ENCODE results near the gene MDFIC2. TPM values are rescaled to one million over a fixed set of nuclear protein-coding genes. Genes with fewer than 3 reads are reported as not detected.
"Not testable (repeated sequence)": the region's sequence is repeated elsewhere in the genome, so short reads cannot be mapped to it uniquely, and the experiment has no call there.

MDFIC2 gene
- total RNA-seq, 1 experiment from 2014 or later, result not detected

DNA sequence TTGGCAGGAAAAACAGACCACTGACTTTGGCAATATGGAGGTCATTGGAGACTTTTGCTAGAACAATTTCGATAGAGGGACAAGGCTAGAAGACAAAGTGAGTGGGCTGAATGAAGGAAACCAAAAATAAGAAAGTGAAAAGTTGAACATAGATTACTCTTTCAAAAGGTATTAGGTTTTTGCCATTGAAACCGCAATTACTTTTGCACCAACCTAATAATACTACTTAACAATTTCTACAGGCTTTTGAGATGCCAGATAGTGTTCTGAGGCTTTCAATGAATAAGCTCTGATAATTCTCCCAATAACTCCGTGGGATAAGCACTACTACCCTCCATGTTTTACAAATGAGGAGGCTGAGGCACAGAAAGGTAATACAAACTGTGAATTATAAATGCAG lies 85.0 kb downstream of the MDFIC2 start:
- H3K27ac Mint-ChIP-seq (ENCODE audit: unreplicated experiment), result no peak overlapping the region
- H3K27me3 Mint-ChIP-seq (ENCODE audit: unreplicated experiment), result no peaks in the 10 kb centered on the region
- CTCF ChIA-PET, result no interaction called here
- no TSS peak for BruUV-seq (replicated peaks)
- no peak overlapping the region for H3K4me3 Mint-ChIP-seq (ENCODE audit: low read depth, unreplicated experiment)
- DNase-seq, result no peak
- intact Hi-C loops (cut with micrococcal nuclease; ENCODE audit: unreplicated experiment), result no loop called here
- no peaks in the 10 kb centered on the region for H3K36me3 Mint-ChIP-seq (ENCODE audit: insufficient read depth, unreplicated experiment)
- no peak for TF ChIP-seq CTCF (IDR thresholded peaks at IDR 0.05; ENCODE audit: unreplicated experiment)
- no peaks in the 10 kb centered on the region for H3K9me3 Mint-ChIP-seq (ENCODE audit: low read depth, unreplicated experiment)
- no peaks in the 10 kb centered on the region for H3K4me1 Mint-ChIP-seq (ENCODE audit: low read depth, unreplicated experiment)

DNA sequence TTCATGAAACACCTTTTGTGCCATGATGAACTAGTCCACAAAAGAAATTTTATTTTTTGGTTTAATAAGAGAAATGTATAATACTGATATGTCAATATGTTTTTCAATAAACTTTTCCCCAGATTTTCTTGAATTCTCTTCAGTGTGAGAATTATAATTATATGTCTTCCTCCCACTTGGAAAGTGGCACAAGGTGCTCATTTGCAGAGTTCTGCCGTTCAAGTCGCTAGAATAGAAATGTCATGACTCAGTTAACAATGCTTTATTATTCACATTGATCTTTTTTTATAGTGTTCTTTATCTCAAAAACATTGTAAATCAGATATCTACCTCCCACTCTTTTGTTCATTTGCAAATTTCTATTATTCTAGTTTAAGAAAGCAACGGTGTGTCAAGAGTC lies 87.3 kb downstream of the MDFIC2 start:
- no peaks in the 10 kb centered on the region for H3K9me3 Mint-ChIP-seq (ENCODE audit: low read depth, unreplicated experiment)
- H3K36me3 Mint-ChIP-seq (ENCODE audit: insufficient read depth, unreplicated experiment), result no peaks in the 10 kb centered on the region
- H3K4me3 Mint-ChIP-seq (ENCODE audit: low read depth, unreplicated experiment), result no peak overlapping the region
- intact Hi-C loops (cut with micrococcal nuclease; ENCODE audit: unreplicated experiment), result no loop called here
- no peak for TF ChIP-seq CTCF (IDR thresholded peaks at IDR 0.05; ENCODE audit: unreplicated experiment)
- H3K27ac Mint-ChIP-seq (ENCODE audit: unreplicated experiment), result no peak overlapping the region
- CTCF ChIA-PET, result no interaction called here
- BruUV-seq (replicated peaks), result no TSS peak
- DNase-seq, result no peak
- H3K4me1 Mint-ChIP-seq (ENCODE audit: low read depth, unreplicated experiment), result no peaks in the 10 kb centered on the region
- no peaks in the 10 kb centered on the region for H3K27me3 Mint-ChIP-seq (ENCODE audit: unreplicated experiment)

GRCh38 chr3:70224337-70224736 lies 88.1 kb downstream of the MDFIC2 start:
- Mint-ChIP-seq H3K9me3 (ENCODE audit: low read depth, unreplicated experiment) (no peaks in the 10 kb centered on the region), H3K4me3 (ENCODE audit: low read depth, unreplicated experiment) (no peak overlapping the region), H3K4me1 (ENCODE audit: low read depth, unreplicated experiment) (no peaks in the 10 kb centered on the region), H3K27me3 (ENCODE audit: unreplicated experiment) (no peaks in the 10 kb centered on the region), H3K27ac (ENCODE audit: unreplicated experiment) (no peak overlapping the region), H3K36me3 (ENCODE audit: insufficient read depth, unreplicated experiment) (no peaks in the 10 kb centered on the region)
- BruUV-seq (replicated peaks), result no TSS peak
- no peak for TF ChIP-seq CTCF (IDR thresholded peaks at IDR 0.05; ENCODE audit: unreplicated experiment)
- DNase-seq, result no peak
- CTCF ChIA-PET, result no interaction called here
- intact Hi-C loops (cut with micrococcal nuclease; ENCODE audit: unreplicated experiment), result no loop called here

DNA sequence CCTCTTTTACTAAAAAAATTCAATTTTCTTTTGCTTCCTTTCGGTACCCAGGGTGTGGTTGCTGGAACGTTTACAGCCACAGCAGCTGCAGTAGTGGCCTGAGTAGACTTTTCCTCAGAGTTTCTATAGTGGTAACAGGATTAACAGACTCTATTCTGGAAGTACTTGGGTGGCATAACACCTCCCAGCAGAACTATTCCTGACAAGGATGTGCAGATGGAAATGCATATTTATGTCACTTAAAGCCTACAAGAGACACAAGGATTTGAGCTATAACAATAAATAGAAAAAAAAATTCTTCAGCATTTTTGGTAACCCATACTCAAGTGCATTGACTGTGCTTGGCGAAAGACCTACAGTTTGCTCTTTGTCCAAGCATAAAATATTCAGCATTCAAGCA lies 94.0 kb downstream of the MDFIC2 start:
- no peak overlapping the region for H3K27ac Mint-ChIP-seq (ENCODE audit: unreplicated experiment)
- no peak for TF ChIP-seq CTCF (IDR thresholded peaks at IDR 0.05; ENCODE audit: unreplicated experiment)
- no peaks in the 10 kb centered on the region for H3K36me3 Mint-ChIP-seq (ENCODE audit: insufficient read depth, unreplicated experiment)
- no peaks in the 10 kb centered on the region for H3K4me1 Mint-ChIP-seq (ENCODE audit: low read depth, unreplicated experiment)
- no TSS peak for BruUV-seq (replicated peaks)
- no peaks in the 10 kb centered on the region for H3K27me3 Mint-ChIP-seq (ENCODE audit: unreplicated experiment)
- intact Hi-C loops (cut with micrococcal nuclease; ENCODE audit: unreplicated experiment), result no loop called here
- CTCF ChIA-PET, result no interaction called here
- no peak for DNase-seq
- no peak overlapping the region for H3K4me3 Mint-ChIP-seq (ENCODE audit: low read depth, unreplicated experiment)
- H3K9me3 Mint-ChIP-seq (ENCODE audit: low read depth, unreplicated experiment), result no peaks in the 10 kb centered on the region

DNA sequence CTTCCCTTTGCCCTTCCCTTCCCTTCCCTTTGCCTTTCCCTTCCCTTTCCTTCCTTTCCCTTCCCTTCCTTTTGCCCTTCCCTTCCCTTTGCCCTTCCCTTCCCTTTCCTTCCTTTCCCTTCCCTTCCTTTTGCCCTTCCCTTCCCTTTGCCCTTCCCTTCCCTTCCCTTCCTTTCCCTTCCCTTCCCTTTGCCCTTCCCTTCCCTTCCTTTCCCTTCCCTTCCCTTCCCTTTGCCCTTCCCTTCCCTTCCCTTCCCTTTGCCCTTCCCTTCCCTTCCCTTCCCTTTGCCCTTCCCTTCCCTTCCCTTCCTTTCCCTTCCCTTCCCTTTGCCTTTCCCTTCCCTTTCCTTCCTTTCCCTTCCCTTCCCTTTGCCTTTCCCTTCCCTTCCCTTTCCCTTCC lies 101.2 kb downstream of the MDFIC2 start:
- H3K4me1 Mint-ChIP-seq (ENCODE audit: low read depth, unreplicated experiment); DNase-seq; intact Hi-C loops (cut with micrococcal nuclease; ENCODE audit: unreplicated experiment); CTCF ChIA-PET; H3K4me3 Mint-ChIP-seq (ENCODE audit: low read depth, unreplicated experiment); H3K27me3 Mint-ChIP-seq (ENCODE audit: unreplicated experiment); H3K36me3 Mint-ChIP-seq (ENCODE audit: insufficient read depth, unreplicated experiment); BruUV-seq (replicated peaks); H3K27ac Mint-ChIP-seq (ENCODE audit: unreplicated experiment); H3K9me3 Mint-ChIP-seq (ENCODE audit: low read depth, unreplicated experiment): not testable (repeated sequence)
